OCI-LY1 (cell line): ENCODE measurements around the gene SLC19A1.

ENCODE experiments used
- H2AFZ ChIP-seq: fragments of 200-600 bp; sonication (generic), shearing (Covaris generic); 2 replicates; pipeline ENCODE4 v1.6.0; 2014; ENCODE audit warnings: antibody characterized with exemption, mild to moderate bottlenecking, low read length
- H3F3A ChIP-seq: fragments of 200-600 bp; sonication (generic), shearing (Covaris generic); 2 replicates; pipeline ENCODE4 v1.6.0; 2014; ENCODE audit warnings: mild to moderate bottlenecking, antibody characterized with exemption, low read length, moderate library complexity; ENCODE audit not compliant: insufficient read depth
- H3K27ac ChIP-seq: fragments of 200-600 bp; sonication (generic); 2 replicates; pipeline ENCODE4 v1.5.1; 2014; ENCODE audit warnings: low read length, mixed run types, mild to moderate bottlenecking, low read depth; ENCODE audit not compliant: poor library complexity, severe bottlenecking
- H3K27me3 ChIP-seq: fragments of 200-600 bp; sonication (generic); 2 replicates; pipeline ENCODE4 v1.6.0; 2014; ENCODE audit warnings: antibody characterized with exemption, mild to moderate bottlenecking, low read length, moderate library complexity; ENCODE audit not compliant: insufficient read depth
- H3K36me3 ChIP-seq: fragments of 200-600 bp; sonication (generic); 2 replicates; pipeline ENCODE4 v1.6.1; 2014; ENCODE audit warnings: mild to moderate bottlenecking, antibody characterized with exemption, low read length, moderate library complexity, mixed read lengths; ENCODE audit not compliant: insufficient read depth
- H3K4me1 ChIP-seq: fragments of 200-600 bp; sonication (generic); 2 replicates; pipeline ENCODE4 v1.5.1; 2014; ENCODE audit warnings: mild to moderate bottlenecking, low read length, moderate library complexity; ENCODE audit not compliant: insufficient read depth, severe bottlenecking
- H3K4me2 ChIP-seq: fragments of 200-600 bp; sonication (generic), shearing (Covaris generic); 2 replicates; pipeline ENCODE4 v1.6.1; 2014; ENCODE audit warnings: low read length
- H3K4me3 ChIP-seq: fragments of 200-600 bp; sonication (generic); 2 replicates; pipeline ENCODE4 v1.5.1; 2014; ENCODE audit warnings: low read length, low read depth, mild to moderate bottlenecking, mixed read lengths; ENCODE audit not compliant: poor library complexity, severe bottlenecking
- H3K79me2 ChIP-seq: fragments of 200-600 bp; shearing (Covaris generic); 2 replicates; pipeline ENCODE4 v1.6.1; 2016; ENCODE audit warnings: mixed run types, low read length, mixed read lengths; ENCODE audit not compliant: insufficient read depth
- H3K9ac ChIP-seq: fragments of 200-600 bp; sonication (generic), shearing (Covaris generic); 2 replicates; pipeline ENCODE4 v1.6.1; 2014; ENCODE audit warnings: mild to moderate bottlenecking, low read length, mixed read lengths
- H3K9me2 ChIP-seq: fragments of 200-600 bp; sonication (generic), shearing (Covaris generic); 2 replicates; pipeline ENCODE4 v1.6.1; 2014; ENCODE audit warnings: low read depth, mild to moderate bottlenecking, low read length, mixed read lengths
- H3K9me3 ChIP-seq: fragments of 200-600 bp; shearing (Covaris generic); 2 replicates; pipeline ENCODE4 v1.6.1; 2014; ENCODE audit warnings: low read length, mixed read lengths
- H4K20me1 ChIP-seq: fragments of 200-600 bp; sonication (generic), shearing (Covaris generic); 2 replicates; pipeline ENCODE4 v1.6.0; 2016; ENCODE audit warnings: mild to moderate bottlenecking, low read length; ENCODE audit not compliant: insufficient read depth
- EZH2 ChIP-seq: fragments of 200-600 bp; sonication (generic), shearing (Covaris generic); IDR thresholded peaks from 2 replicates; pipeline ENCODE4 v1.8.0; 2017; ENCODE audit warnings: borderline replicate concordance, mixed run types, mild to moderate bottlenecking, antibody characterized with exemption, low read length, moderate library complexity, mixed read lengths
- TF ChIP-seq, protein P1 (sequence below): fragments of 200-600 bp; sonication (generic), shearing (Covaris generic); IDR thresholded peaks from 2 replicates; pipeline ENCODE4 v1.5.1; 2017; ENCODE audit warnings: mild to moderate bottlenecking, antibody characterized with exemption, low read length, moderate library complexity, mixed read lengths

The SLC19A1 gene

DNA sequence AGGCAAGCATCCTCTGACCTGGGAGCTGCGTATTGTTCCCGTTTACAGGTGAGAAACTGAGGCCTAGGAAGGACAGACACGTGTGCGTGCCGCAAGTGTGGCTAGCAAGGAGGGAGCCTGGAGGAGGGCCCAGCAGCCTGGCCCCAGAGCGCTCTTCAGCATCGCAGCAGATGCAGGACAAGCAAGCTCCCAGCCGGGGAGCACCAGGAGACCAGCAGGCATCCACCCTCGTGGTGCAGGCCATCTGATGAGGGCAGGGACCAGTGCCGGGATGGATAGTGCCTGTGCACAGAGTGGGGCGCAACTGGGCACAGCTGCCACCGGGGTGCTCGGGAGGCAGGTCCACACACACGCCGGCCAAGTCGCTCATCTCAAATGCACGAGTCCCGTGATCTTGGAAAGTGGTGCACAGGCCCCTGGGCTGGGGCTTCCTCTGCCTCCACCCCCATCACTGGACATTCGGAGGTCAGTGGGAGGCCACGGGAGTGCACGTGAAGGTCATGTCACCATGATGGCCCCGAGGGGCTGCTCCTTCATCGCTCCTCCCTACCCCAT, 82.2 kb downstream of the SLC19A1 start:
- no peak overlapping the region for H3K27ac ChIP-seq

DNA sequence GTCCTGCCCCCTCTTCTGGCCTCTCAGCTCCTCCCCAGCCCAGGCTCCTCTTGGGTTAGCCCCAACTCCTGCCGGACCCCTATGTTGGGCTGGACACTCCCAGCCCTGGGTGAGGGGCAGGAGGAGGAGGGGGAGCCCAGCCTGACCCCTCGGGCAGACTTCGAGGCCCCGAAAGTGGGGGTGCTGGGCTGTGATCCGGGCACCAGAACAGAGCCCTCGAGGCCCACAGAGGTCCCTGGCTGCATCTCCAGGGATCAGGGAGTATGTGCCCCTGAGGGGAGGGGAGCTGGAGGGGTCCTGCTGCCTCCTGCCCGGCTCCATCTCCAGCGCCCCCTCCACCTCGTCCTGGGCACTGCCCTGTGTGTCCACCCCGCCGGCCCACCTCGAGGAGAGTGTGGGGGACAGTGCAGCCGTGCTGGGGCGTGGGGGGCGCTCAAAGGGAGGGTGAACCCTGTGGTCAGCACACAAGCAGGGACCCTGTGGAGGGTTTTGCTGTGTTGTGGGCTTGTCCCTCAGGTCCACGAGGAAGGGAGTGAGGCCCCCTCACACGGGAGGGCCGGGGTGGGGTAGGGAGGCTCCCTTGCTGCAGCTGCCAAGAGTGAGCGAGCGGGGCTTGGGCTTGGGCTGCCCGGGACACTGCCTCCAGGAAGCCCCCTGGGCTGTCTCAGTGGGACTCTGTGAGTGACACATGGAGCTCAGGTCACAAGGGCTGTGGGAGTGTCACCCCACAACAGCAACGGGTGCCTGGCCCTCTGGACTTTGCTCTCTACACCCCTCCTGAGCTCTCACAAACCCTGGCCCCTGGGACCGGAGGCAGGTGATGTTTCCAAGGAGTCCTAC, 82.8 kb downstream of the SLC19A1 start:
- no peaks in the 10 kb centered on the region for H3F3A ChIP-seq
- H4K20me1 ChIP-seq, result no peaks in the 10 kb centered on the region
- no peaks in the 10 kb centered on the region for H3K36me3 ChIP-seq
- no peak overlapping the region for H3K4me2 ChIP-seq
- H3K9ac ChIP-seq, result no peak overlapping the region
- no peak overlapping the region for H3K27ac ChIP-seq
- no peaks in the 10 kb centered on the region for H3K9me2 ChIP-seq
- H3K4me3 ChIP-seq, result no peak overlapping the region
- no peak for TF ChIP-seq EZH2
- TF ChIP-seq, protein P1, sequence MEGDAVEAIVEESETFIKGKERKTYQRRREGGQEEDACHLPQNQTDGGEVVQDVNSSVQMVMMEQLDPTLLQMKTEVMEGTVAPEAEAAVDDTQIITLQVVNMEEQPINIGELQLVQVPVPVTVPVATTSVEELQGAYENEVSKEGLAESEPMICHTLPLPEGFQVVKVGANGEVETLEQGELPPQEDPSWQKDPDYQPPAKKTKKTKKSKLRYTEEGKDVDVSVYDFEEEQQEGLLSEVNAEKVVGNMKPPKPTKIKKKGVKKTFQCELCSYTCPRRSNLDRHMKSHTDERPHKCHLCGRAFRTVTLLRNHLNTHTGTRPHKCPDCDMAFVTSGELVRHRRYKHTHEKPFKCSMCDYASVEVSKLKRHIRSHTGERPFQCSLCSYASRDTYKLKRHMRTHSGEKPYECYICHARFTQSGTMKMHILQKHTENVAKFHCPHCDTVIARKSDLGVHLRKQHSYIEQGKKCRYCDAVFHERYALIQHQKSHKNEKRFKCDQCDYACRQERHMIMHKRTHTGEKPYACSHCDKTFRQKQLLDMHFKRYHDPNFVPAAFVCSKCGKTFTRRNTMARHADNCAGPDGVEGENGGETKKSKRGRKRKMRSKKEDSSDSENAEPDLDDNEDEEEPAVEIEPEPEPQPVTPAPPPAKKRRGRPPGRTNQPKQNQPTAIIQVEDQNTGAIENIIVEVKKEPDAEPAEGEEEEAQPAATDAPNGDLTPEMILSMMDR, result no peak
- H3K4me1 ChIP-seq, result peaks cover 6% of the 10 kb centered on the region
- no peaks in the 10 kb centered on the region; the same call in 1 of the 2 replicates for H3K27me3 ChIP-seq
- H3K79me2 ChIP-seq, result no peaks in the 10 kb centered on the region
- H3K9me3 ChIP-seq, result no peaks in the 10 kb centered on the region
- H2AFZ ChIP-seq, result no peak overlapping the region

More for the DNA sequence above, 82.2 kb downstream of the SLC19A1 start:
- Histone ChIP-seq H3F3A (no peaks in the 10 kb centered on the region), H3K9me3 (no peaks in the 10 kb centered on the region), H3K4me3 (no peak overlapping the region), H3K4me2 (no peak overlapping the region), H3K4me1 (peaks cover 13% of the 10 kb centered on the region), H3K36me3 (no peaks in the 10 kb centered on the region), H3K79me2 (no peaks in the 10 kb centered on the region), H3K9ac (no peak overlapping the region), H3K27me3 (no peaks in the 10 kb centered on the region; the same call in 1 of the 2 replicates), H2AFZ (no peak overlapping the region), H3K9me2 (no peaks in the 10 kb centered on the region), H4K20me1 (no peaks in the 10 kb centered on the region)
- no peak for TF ChIP-seq EZH2
- TF ChIP-seq, protein P1, result no peak

DNA sequence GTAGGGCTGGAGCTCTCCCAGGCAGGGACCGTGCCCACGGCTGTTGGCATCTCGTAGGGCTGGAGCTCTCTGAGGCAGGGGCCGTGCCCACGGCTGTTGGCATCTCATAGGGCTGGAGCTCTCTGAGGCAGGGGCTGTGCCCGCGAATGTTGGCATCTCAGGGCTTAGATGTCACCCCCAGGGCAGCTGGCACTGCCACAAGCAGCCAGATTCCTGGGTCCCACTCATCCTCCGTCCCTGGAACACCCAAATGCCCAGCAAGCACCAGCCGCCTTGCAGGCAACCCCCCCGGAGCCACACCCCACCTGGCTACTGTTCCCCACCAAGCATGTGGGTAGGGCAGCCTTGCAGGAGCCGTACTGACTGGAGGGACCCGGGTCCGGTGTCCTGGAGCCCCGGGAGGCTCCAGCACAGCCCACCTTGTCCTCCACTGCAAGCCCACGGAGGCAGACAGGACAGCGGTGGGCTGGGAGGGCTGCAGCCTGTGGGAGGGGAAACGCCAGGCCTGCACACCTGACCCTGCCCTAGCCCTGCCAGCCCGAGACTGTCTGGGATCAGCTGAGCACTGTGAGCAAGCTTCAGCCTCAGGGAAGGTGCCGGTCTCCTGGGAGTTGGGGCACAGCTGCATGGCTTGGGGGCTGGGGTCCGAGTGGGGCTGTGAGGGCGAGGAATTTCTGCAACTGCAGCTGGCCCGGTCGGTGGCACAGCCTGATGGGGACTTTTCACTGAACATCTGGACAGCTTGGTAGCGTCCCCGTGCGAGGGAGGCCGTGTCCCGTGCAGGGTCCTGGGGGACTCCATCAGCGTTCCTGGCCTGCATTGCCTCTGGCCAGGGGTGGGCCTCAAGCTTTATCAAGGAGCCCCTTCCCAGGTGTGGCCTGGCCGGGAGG, 83.7 kb downstream of the SLC19A1 start:
- Histone ChIP-seq H3K4me1 (no peaks in the 10 kb centered on the region), H3K9me2 (no peaks in the 10 kb centered on the region), H3K9me3 (no peaks in the 10 kb centered on the region), H3K79me2 (no peaks in the 10 kb centered on the region), H3K27me3 (no peaks in the 10 kb centered on the region), H3K4me2 (no peak overlapping the region), H4K20me1 (no peaks in the 10 kb centered on the region), H3K36me3 (no peaks in the 10 kb centered on the region), H3K4me3 (no peak overlapping the region), H3K27ac (no peak overlapping the region), H3K9ac (no peak overlapping the region), H3F3A (no peaks in the 10 kb centered on the region), H2AFZ (no peak overlapping the region)
- TF ChIP-seq EZH2, result no peak
- TF ChIP-seq, protein P1, result no peak
